ENCODE measurements around the gene BBS12.

BBS12 gene

GRCh38 chr4:122712782-122713181, 19.7 kb upstream of the BBS12 start:
- no peak for DNase-seq (ENCODE audit: low read depth in 3 of 3, low spot score in 1 of 3)

GRCh38 chr4:122715221-122715620, 17.3 kb upstream of the BBS12 start:
- no peak for DNase-seq (ENCODE audit: low read depth in 3 of 3, low spot score in 1 of 3)

- peak; percentile 30 to 55 (median 41) for DNase-seq (ENCODE audit: low read depth in 3 of 3, low spot score in 1 of 3)
Measured at GRCh38 chr4:122716825-122717448, 15.6 kb upstream of the BBS12 start.

- no peak for DNase-seq (ENCODE audit: low read depth in 3 of 3, low spot score in 1 of 3)
Measured at GRCh38 chr4:122718281-122718680, 14.2 kb upstream of the BBS12 start.

GRCh38 chr4:122722256-122722655, 10.2 kb upstream of the BBS12 start:
- no peak for DNase-seq (ENCODE audit: low read depth in 3 of 3, low spot score in 1 of 3)

GRCh38 chr4:122728856-122729255, 3.6 kb upstream of the BBS12 start:
- no peak for DNase-seq (ENCODE audit: low read depth in 3 of 3, low spot score in 1 of 3)

DNA sequence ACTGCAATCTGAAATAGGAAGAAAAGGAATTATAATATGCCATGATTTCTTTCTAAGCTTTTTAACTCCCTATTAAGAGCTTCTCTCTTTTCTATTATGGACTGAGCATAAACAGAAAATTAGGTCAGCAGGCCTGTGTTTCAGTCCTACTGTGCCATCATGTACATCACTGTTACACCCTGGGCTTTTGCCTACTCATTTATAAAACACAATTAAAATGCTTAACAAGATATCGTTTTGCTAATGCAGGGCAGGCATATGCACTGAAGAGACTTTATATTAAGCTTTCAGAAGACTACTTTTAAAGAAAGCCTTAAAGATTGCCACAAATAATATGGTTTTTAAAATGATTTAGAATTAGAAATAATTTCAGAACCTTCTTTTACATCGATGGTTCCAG, 828 bp upstream of the BBS12 start:
- no peak for DNase-seq (ENCODE audit: low read depth in 3 of 3, low spot score in 1 of 3)

GRCh38 chr4:122733787-122734120, 1.2 kb downstream of the BBS12 start:
- no peak for DNase-seq (ENCODE audit: low read depth in 3 of 3, low spot score in 1 of 3)

DNA sequence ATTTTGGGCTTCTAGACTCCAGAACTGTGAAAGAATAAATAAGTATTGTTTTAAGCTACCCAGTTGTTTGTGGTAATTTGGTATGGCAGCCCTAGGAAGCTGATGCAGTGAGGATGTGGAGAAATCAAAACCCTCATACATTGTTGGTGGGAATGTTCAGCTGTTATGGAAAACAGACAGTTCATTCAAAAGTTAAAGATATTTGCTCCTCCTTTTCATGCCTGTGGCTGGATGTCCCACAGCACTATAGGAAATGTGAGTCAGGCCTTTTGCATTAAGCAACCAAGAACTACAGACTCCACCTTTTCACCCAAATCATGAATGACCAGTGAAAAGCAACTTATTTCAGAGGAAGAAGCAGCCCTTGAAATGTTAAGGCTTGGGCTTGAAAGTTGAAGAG, 6.7 kb downstream of the BBS12 start:
- DNase-seq (ENCODE audit: low read depth in 3 of 3, low spot score in 1 of 3): no peak

GRCh38 chr4:122742933-122743829, 10.7 kb downstream of the BBS12 start:
- no peak for DNase-seq (ENCODE audit: low read depth in 3 of 3, low spot score in 1 of 3)

DNA sequence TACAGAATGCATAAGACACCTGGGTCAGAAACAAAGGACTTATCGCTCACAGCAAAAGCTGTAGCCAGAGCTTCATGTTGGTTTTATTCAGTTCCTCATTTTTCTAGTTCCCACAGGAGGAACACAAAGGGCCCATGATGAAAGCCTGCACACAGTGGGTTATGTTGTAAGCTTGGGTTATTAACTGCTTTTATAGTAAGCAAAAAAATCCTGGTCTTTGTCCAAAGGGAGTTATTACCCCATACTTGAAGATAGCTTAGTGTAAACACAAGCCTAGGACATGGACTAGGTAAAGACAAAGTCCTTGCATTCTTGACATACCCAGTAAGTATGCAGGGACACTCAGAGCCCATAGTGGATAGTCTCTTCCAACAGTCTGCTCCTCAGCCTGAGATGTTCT, 11.7 kb downstream of the BBS12 start:
- no peak for DNase-seq (ENCODE audit: low read depth in 3 of 3, low spot score in 1 of 3)

GRCh38 chr4:122746485-122746965, 14.0 kb downstream of the BBS12 start:
- DNase-seq (ENCODE audit: low read depth in 3 of 3, low spot score in 1 of 3): no peak

DNA sequence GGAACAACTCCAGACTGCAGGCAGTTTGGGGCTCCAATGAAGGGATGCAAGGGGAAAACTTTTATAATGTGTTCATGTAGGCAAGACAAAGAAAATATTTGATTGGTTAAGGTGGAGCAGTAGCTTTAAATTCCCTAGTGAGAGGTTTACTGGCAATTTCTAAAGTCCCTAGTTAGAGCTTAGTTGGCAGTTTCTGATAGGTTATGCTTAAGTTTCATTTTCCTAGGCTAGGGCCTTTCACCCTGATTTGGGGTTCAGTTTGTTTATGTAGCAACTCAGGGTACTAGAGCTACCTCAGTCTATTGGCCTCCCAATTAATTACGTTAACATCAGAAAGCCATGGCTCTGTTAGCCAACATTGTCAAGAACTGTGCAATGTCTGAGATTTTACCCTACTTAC, 14.6 kb downstream of the BBS12 start:
- no peak for DNase-seq (ENCODE audit: low read depth in 3 of 3, low spot score in 1 of 3)

GRCh38 chr4:122747883-122748282, 15.4 kb downstream of the BBS12 start:
- no peak for DNase-seq (ENCODE audit: low read depth in 3 of 3, low spot score in 1 of 3)

GRCh38 chr4:122749704-122750454, 17.4 kb downstream of the BBS12 start:
- DNase-seq (ENCODE audit: low read depth in 3 of 3, low spot score in 1 of 3): no peak

GRCh38 chr4:122755675-122756074, 23.2 kb downstream of the BBS12 start:
- DNase-seq (ENCODE audit: low read depth in 3 of 3, low spot score in 1 of 3): no peak

DNA sequence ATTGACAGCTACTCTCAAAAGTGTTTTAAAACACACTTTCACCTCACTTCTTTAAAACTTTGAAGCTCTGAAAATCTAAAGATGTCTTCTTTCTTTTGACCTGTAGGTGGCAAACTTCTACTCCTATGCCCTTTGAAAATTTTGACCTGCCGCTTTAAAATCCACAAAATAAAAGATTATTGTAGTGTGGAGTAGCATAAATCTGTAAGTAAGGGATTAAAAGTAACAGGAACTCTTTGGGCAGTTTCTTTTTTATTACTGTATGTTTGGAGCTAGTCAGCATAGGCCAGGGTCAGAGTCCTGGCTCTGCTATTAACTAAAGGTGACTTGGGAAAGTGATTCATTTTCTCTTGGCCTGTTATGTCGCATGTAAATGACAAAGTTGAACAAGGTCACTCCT, 25.5 kb downstream of the BBS12 start:
- DNase-seq (ENCODE audit: low read depth in 3 of 3, low spot score in 1 of 3): no peak

- no peak for DNase-seq (ENCODE audit: low read depth in 3 of 3, low spot score in 1 of 3)
Measured at GRCh38 chr4:122759639-122760310, 27.3 kb downstream of the BBS12 start.

DNA sequence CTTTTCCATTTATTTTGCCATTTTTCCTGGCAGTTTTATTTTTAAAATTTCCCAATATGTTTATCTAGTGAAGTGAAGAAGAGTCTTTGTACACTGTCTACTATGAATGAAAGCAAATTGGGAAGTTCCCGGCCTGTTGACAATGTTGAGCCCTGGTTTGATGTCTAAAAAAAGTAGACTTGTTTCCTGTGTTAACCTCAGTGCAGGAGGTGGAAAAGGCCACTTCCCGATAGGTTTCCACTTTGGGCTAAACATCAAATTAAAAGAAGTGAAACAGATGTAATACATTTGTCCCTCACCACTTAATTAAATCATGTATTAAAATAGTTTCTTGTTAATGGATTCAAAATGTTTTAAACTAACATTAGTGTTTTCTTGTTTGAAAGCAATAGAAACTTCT, 30.0 kb downstream of the BBS12 start:
- no peak for DNase-seq (ENCODE audit: low read depth in 3 of 3, low spot score in 1 of 3)

- no peak for DNase-seq (ENCODE audit: low read depth in 3 of 3, low spot score in 1 of 3)
Measured at GRCh38 chr4:122762966-122763716, 30.6 kb downstream of the BBS12 start.
